ENCODE measurements around the gene UBR1. TPM values are rescaled to one million over a fixed set of nuclear protein-coding genes. Genes with fewer than 3 reads are reported as not detected.
"Not testable (repeated sequence)": the region's sequence is repeated elsewhere in the genome, so short reads cannot be mapped to it uniquely, and the experiment has no call there.

The UBR1 gene
- polyA plus RNA-seq, 1 donor (not counting 4 experiments of a cell fraction or from before 2014, with no cell fraction given): 17.4 TPM

DNA sequence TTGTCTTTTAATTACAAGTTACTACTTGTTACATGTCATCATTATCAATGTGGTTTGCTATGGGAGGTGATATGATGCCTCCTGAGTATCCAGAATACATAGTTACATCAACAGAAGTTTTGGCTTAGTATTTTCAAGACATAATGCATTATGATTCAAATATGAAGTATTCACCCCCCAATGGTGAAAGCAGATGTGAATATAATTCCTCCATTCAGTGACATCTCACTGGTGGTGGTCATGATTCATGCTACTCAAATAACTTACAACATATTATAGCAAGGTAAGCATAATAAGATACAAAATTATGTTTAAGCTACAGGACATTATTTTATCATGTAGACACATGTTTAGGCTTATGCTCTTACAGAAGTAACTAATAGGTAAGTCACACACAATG is 150.3 kb downstream of the UBR1 start:
- no peak overlapping the region for H3K4me3 ChIP-seq (ENCODE audit: control insufficient read depth in 2 of 3, extremely low read depth in 1 of 3, insufficient read depth in 2 of 3, low read depth in 1 of 3, low read length in 3 of 3)
- H3K4me1 ChIP-seq (ENCODE audit: control insufficient read depth, extremely low read depth, insufficient read depth, low read length): peaks cover 21% of the 10 kb centered on the region
- no peaks in the 10 kb centered on the region for H3K27me3 ChIP-seq (ENCODE audit: control insufficient read depth, extremely low read depth, insufficient read depth, low read length)
- peak; percentile 77 for FAIRE-seq
- H2AFZ ChIP-seq (ENCODE audit: control insufficient read depth, low read length): no peak overlapping the region
- no peaks in the 10 kb centered on the region for H3K9me1 ChIP-seq (ENCODE audit: control insufficient read depth, extremely low read depth, insufficient read depth, low read length)
- dilution Hi-C loops (cut with MboI; ENCODE audit: extremely low pct_ligation_motif_present, low sequenced_read_pairs): no loop called here
- peak overlapping the region; percentile 61 for H3K4me2 ChIP-seq (ENCODE audit: control insufficient read depth, extremely low read depth, insufficient read depth, low read depth, low read length)
- H3K36me3 ChIP-seq (ENCODE audit: control insufficient read depth in 2 of 2, extremely low read depth in 1 of 2, insufficient read depth in 2 of 2, low read length in 2 of 2): peaks cover 18 to 32% of the 10 kb centered on the region in 2 experiments
- no peaks in the 10 kb centered on the region for H4K20me1 ChIP-seq (ENCODE audit: control insufficient read depth, extremely low read depth, insufficient read depth, low read length)
- no peak overlapping the region for H3K9ac ChIP-seq (ENCODE audit: control insufficient read depth, extremely low read depth, insufficient read depth, low read length)
- peak overlapping the region; percentile 83 for H3K27ac ChIP-seq (ENCODE audit: control insufficient read depth, insufficient read depth, low read length)
- peaks cover 4% of the 10 kb centered on the region for H3K9me3 ChIP-seq (ENCODE audit: control insufficient read depth, low read depth, low read length)
- TF ChIP-seq CTCF (optimal IDR thresholded peaks at IDR 0.05 in 1 of 3, IDR thresholded peaks at IDR 0.05 in 1 of 3, conservative IDR thresholded peaks at IDR 0.05 in 1 of 3; ENCODE audit: extremely low read depth in 1 of 3, insufficient read depth in 2 of 3, low read length in 3 of 3) (no peak), EZH2 (IDR thresholded peaks at IDR 0.05; ENCODE audit: low read length) (no peak)
- H3K79me2 ChIP-seq (ENCODE audit: control insufficient read depth, insufficient read depth, low read length): no peaks in the 10 kb centered on the region
- DNase-seq (ENCODE audit: low read depth, low spot score): peak; percentile 84

GRCh38 chr15:42954291-42954690 is 151.5 kb downstream of the UBR1 start:
- TF ChIP-seq CTCF (optimal IDR thresholded peaks at IDR 0.05 in 1 of 3, IDR thresholded peaks at IDR 0.05 in 1 of 3, conservative IDR thresholded peaks at IDR 0.05 in 1 of 3; ENCODE audit: extremely low read depth in 1 of 3, insufficient read depth in 2 of 3, low read length in 3 of 3) (no peak), EZH2 (IDR thresholded peaks at IDR 0.05; ENCODE audit: low read length) (no peak)
- no peak overlapping the region for H3K4me3 ChIP-seq (ENCODE audit: control insufficient read depth in 2 of 3, extremely low read depth in 1 of 3, insufficient read depth in 2 of 3, low read depth in 1 of 3, low read length in 3 of 3)
- H3K27ac ChIP-seq (ENCODE audit: control insufficient read depth, insufficient read depth, low read length): no peak overlapping the region

DNA sequence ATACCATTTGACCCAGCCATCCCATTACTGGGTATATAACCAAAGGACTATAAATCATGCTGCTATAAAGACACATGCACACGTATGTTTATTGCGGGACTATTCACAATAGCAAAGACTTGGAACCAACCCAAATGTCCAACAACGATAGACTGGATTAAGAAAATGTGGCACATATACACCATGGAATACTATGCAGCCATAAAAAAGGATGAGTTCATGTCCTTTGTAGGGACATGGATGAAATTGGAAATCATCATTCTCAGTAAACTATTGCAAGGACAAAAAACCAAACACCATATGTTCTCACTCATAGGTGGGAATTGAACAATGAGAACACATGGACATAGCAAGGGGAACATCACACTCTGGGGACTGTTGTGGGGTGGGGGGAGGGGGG is 156.9 kb downstream of the UBR1 start:
- H2AFZ ChIP-seq (ENCODE audit: control insufficient read depth, low read length); FAIRE-seq; H3K9ac ChIP-seq (ENCODE audit: control insufficient read depth, extremely low read depth, insufficient read depth, low read length); H3K4me3 ChIP-seq (ENCODE audit: control insufficient read depth in 2 of 3, extremely low read depth in 1 of 3, insufficient read depth in 2 of 3, low read depth in 1 of 3, low read length in 3 of 3); H3K27me3 ChIP-seq (ENCODE audit: control insufficient read depth, extremely low read depth, insufficient read depth, low read length); H3K4me2 ChIP-seq (ENCODE audit: control insufficient read depth, extremely low read depth, insufficient read depth, low read depth, low read length); H4K20me1 ChIP-seq (ENCODE audit: control insufficient read depth, extremely low read depth, insufficient read depth, low read length); H3K79me2 ChIP-seq (ENCODE audit: control insufficient read depth, insufficient read depth, low read length); H3K27ac ChIP-seq (ENCODE audit: control insufficient read depth, insufficient read depth, low read length); H3K9me1 ChIP-seq (ENCODE audit: control insufficient read depth, extremely low read depth, insufficient read depth, low read length); H3K9me3 ChIP-seq (ENCODE audit: control insufficient read depth, low read depth, low read length); H3K4me1 ChIP-seq (ENCODE audit: control insufficient read depth, extremely low read depth, insufficient read depth, low read length); DNase-seq (ENCODE audit: low read depth, low spot score); dilution Hi-C loops (cut with MboI; ENCODE audit: extremely low pct_ligation_motif_present, low sequenced_read_pairs): not testable (repeated sequence)
- peaks cover 18 to 22% of the 10 kb centered on the region in 2 experiments for H3K36me3 ChIP-seq (ENCODE audit: control insufficient read depth in 2 of 2, extremely low read depth in 1 of 2, insufficient read depth in 2 of 2, low read length in 2 of 2)

More at GRCh38 chr15:42954291-42954690, 151.5 kb downstream of the UBR1 start:
- Histone ChIP-seq H3K9me1 (ENCODE audit: control insufficient read depth, extremely low read depth, insufficient read depth, low read length) (no peaks in the 10 kb centered on the region), H3K9me3 (ENCODE audit: control insufficient read depth, low read depth, low read length) (peaks cover 4% of the 10 kb centered on the region), H4K20me1 (ENCODE audit: control insufficient read depth, extremely low read depth, insufficient read depth, low read length) (no peaks in the 10 kb centered on the region), H3K36me3 (ENCODE audit: control insufficient read depth in 2 of 2, extremely low read depth in 1 of 2, insufficient read depth in 2 of 2, low read length in 2 of 2) (peaks cover 16 to 31% of the 10 kb centered on the region in 2 experiments), H3K4me1 (ENCODE audit: control insufficient read depth, extremely low read depth, insufficient read depth, low read length) (peaks cover 21% of the 10 kb centered on the region), H3K9ac (ENCODE audit: control insufficient read depth, extremely low read depth, insufficient read depth, low read length) (no peak overlapping the region), H3K4me2 (ENCODE audit: control insufficient read depth, extremely low read depth, insufficient read depth, low read depth, low read length) (no peak overlapping the region), H3K79me2 (ENCODE audit: control insufficient read depth, insufficient read depth, low read length) (no peaks in the 10 kb centered on the region), H3K27me3 (ENCODE audit: control insufficient read depth, extremely low read depth, insufficient read depth, low read length) (no peaks in the 10 kb centered on the region), H2AFZ (ENCODE audit: control insufficient read depth, low read length) (no peak overlapping the region)
- no peak for DNase-seq (ENCODE audit: low read depth, low spot score)
- dilution Hi-C loops (cut with MboI; ENCODE audit: extremely low pct_ligation_motif_present, low sequenced_read_pairs): no loop called here
- FAIRE-seq: peak; percentile 17

All from keratinocyte (primary cell).